Measurements from ENCODE around the gene SPRR5.

GRCh38 chr1:152904688-152905440 is 42.1 kb upstream of the SPRR5 start:
- TF ChIP-seq CTCF (IDR thresholded peaks at IDR 0.05), result no peak
- no peak for TF ChIP-seq POLR2A (IDR thresholded peaks at IDR 0.05)
